Limb (tissue), 2 donors: Measurements from ENCODE around the gene HIKESHI.
A peak's percentile ranks its signal among the peaks of the same experiment; 100 is the strongest.

Experiments used
- DNase-seq, 2 donors: peaks; one replicate each; pipeline ENCODE4 v3.0.0-alpha.2; 2016; ENCODE audit errors: extremely low spot score in 2 of 2

Gene HIKESHI

DNA sequence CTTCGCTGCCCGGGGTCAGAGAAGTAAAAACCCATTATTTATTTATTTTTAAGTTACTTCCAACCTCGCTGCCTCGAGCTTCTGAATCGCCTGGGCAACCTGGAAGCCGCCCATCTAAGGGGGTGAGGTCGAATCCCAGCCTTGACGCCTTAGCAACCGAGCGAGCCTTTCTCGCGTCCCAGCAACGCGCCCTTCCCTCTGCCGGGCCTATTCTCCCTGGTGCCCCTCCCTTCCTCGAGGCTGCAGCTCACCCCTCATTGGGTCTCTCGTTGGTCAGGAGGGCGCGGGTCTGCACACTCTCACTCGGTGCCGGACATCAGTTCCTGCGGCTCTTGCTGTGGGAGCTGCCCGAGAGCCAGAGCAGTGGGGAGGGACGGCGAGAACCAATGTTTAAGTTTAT is 72.5 kb downstream of the HIKESHI start, which contains the start of gene CCDC81:
Gene CCDC81, plus strand, starts transcription at position 302 of the 400 bp plus-strand sequence. CDS start 277 bp downstream, outside the sequence.
- DNase-seq: peak in 1 of 2 donors; percentile 61

DNA sequence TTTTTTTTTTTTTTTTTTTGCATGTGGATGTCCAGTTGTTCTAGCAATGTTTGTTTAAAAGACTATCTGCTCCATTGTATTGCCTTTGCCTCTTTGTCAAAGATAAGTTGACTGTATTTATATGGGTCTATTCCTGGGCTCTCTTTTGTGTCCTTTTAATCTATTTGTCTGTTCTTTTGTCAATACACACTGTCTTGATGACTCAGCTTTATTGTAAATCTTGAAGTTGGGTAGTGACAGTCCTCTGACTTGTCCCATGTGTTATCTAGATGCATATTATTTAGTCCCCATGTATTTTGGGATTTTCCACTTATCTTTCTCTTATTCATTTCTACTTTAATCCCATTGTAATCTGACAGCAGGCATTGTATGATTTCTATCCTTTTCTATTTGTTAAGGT is 75.9 kb downstream of the HIKESHI start:
- no peak for DNase-seq

DNA sequence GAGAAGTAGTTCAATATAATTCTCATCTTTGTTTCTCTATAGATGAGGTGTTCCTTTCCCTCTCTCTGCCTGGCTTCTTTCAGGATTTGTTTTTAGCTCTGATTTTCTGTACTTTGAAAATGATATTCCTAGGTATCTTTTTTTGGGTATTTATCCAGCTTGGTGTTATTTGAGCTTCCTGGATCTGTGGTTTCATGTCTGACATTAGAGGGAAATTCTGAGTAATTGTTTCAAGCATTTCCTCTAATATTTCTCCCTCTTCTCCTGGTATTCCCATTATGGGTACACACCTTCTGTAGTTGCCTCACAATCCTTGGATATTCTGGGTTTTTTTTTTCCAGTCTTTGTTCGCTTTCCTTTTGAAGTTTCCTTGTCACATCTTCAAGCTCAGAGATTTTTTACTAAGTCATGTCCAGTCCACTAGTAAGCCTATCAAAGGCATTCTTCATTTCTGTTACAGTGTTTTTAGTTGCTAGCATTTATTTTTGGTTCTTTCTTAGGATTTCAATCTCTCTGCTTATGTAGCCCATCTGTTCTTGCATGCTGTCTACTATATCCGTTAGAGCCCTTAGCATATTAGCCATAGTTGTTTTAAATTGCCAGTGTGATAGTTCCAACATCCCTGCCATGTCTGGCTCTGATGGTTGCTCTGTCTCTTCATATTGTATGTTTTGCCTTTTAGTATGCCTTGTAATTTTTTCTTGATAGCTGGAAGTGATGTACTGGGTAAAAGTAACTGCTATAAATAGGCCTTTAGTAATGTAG is 78.4 kb downstream of the HIKESHI start:
- no peak for DNase-seq

DNA sequence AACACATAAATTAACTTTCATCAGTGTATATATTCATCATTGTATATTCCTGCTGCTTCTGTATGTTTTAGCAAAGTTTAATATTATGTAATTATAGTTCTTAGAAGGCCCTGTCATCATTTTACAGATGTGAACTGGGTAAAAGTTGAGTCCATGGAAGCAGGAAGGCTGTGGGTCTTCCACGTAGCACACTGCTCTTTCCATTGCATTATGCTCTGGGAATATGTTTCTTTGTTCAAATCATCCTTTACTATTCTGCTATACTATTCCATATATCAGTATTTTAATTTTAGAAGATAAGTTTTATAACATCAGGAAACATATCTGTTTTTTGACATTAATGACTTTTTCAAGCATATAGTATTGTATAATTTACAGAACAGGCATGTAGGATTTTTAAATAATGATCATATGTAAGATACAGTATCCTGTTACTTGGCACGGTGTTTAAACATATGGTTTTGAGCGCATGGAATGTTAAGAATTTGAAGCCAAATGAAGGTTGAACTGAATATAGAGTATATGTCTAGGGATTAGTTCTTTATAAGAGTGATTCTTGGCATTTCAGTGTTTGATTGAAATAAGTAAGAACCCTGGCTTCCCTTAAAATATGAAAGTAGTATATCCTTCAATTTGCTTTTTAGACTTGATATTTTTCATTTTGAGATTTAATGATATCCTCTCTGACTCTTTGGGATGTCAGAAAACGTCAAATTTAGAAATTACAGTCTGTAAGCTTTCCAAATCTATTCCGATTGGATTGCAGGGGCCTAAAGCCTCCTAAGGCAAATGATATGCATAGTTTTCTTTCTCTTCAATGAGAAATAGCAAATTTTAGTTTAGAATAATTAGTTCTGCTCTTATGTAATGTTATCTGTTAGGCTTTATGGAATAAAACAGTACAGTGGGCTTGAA is 81.3 kb downstream of the HIKESHI start:
- DNase-seq: peak in 1 of 2 donors; percentile 64

DNA sequence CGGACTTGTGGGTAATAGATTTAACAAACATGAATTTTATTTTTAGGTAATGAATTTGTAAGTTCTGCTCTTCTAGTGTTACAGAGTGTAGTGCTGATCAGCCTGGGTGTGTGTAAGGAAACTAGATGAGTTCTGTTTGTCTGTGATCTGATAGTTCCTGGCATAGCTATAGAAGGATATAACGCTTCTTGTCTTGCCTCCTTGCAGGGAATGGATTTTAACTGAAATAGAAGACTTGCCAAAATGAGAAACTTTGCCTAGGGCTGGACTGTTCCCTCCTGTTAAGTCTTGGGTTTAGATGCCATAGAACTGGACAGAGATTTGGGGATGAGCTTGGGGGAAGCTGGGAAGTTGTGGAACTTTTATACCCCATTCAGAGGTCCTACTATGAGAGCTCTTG is 84.2 kb downstream of the HIKESHI start:
- DNase-seq: no peak

DNA sequence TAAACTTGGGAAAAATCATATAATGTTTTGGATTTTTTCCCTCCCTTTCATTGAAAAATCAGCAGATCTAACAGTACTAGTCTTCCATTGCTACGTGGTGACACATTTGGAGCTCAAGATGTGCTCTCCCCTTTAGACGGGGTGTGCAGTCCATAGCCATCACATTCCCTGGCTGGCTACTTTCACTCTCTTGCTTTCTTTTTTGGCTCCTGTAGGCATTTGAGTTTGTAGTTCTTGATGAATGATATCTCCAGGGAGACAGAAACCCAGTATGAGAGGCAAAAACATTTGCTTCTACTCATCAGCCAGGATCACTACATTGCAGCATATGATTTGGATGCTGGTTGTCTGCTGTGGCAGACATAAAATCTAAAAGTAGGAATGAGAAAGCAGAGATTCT is 84.7 kb downstream of the HIKESHI start:
- DNase-seq: no peak

DNA sequence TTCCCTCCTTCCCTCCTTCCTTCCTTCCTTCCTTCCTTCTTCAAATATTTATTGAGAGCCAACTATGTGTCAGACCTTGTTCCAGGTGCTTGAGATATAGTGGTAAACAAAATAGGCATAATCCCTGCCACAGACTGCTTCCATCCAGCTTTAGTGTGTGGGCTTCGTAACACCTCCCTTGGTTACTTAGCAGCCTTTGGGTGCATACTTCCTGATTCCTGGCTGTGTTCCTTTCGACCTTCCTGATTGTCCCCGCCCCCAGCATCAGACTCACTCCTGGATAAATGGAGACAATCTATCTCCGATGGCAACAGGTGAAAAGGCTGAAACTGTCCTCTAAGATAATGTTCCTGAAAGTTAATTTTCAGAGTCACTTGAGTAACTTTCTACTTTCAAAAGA is 86.2 kb downstream of the HIKESHI start:
- DNase-seq: no peak

DNA sequence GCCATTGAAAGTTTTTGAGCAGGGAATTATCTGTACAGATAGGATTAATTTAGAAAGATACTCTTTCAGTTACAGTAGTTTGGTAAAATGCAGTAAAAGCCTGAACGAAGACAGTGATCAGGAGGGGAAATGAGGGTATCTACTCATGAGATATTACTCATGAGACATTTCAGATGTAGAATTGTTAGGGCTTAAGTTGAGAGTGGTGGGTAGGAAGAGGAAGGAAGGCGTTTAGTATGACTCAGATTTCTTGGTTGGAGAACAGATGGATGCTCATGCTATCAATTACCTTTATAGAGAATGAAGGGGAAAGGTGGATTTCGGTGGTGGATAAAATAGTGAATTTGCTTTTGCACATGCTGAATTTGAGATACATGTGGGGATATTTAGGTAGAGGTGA is 88.4 kb downstream of the HIKESHI start:
- no peak for DNase-seq

DNA sequence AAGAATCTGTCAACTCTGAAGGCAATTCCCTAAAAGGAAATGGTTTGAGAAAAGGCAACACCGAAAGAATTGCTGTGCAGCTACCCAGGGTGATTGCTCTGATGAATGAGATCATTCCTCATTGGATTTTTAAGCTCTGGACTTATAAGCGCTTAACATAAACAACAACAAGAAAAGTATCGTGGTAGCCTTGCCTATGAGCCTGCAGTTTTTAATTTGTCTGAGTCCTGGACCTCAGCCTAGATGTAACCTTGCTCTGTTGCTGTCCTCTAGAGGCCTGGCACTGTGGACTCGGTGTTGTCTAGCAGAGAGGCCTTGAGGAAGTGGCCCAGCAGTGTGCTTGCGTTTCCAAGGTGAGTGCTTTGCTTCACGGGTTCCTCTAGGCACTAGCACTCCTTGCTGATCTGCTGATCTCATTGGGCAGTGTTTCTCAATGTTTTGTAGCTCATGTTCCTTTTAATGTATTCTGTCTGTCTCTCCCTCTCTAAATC is 93.1 kb downstream of the HIKESHI start:
- DNase-seq: no peak
